ENCODE results near the gene CALML6. TPM values are rescaled to one million over a fixed set of nuclear protein-coding genes. Genes with fewer than 3 reads are reported as not detected.

CALML6 gene
- total RNA-seq (2014; rRNA removed; shearing (Covaris generic); ENCODE audit: low replicate concordance), result 0.32 TPM in 1 of 2 replicates, not detected in the other

DNA sequence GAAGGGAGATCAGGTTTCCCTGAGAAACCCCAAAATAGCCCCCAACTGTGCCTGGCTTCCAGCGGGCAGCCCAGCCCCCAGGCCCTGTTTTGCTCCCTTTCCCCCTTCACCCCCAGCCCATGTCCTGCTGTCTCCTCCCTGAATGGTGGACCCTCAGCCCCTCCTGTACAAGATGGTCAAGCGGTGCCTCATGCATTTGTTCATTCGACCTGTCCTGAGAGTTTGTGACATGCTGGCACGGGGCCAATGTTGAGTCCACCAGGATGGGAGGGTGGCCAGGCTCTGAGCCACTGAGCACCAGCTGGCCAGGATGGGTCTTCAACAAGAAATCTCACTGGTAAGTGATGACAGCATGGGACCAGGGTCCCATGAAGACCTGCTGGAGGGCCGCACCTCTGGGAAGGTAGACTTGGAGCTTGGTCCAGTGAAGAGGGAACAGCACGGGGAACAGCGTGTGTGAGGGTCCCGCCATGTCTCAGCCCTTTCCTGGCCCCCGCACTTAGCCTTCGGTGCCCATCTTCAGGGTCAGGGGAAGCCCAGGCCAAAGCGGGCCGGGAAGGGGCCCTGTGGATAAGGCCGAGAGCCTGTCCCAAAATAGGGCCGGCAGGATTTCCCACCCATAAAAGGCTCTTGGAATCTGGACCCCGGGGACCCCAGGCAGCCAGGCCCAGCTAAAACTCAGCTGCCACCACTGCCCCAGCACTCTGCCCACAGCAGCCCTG, at the start of gene CALML6:
TSS of gene CALML6 (plus strand) at position 290 of the 722 bp plus-strand sequence. CDS start at position 311, 21 bp downstream.
- Histone ChIP-seq H3K79me2 (ENCODE audit: low read length) (no peaks in the 10 kb centered on the region), H3K9me2 (replicated peaks; ENCODE audit: insufficient read depth, low read length) (no peaks in the 10 kb centered on the region), H3K4me2 (ENCODE audit: low read depth, low read length, poor library complexity, severe bottlenecking) (no peak within 1 kb of the TSS), H2AFZ (ENCODE audit: low read length) (no peak within 1 kb of the TSS), H3K9ac (ENCODE audit: low read length) (no peak within 1 kb of the TSS), H3K36me3 (ENCODE audit: insufficient read depth, low read length) (no peaks in the 10 kb centered on the region), H3K27ac (ENCODE audit: low read length) (no peak within 1 kb of the TSS), H3K4me1 (ENCODE audit: low read length) (peaks cover 9% of the 10 kb centered on the region), H3K9me3 (ENCODE audit: low read length) (no peaks in the 10 kb centered on the region), H4K20me1 (ENCODE audit: insufficient read depth, low read depth, low read length) (0 out of 2 replicates have a peak, but pooled peaks cover 4% of the 10 kb centered on the region), H3K27me3 (ENCODE audit: low read length) (no peaks in the 10 kb centered on the region), H3K4me3 (ENCODE audit: low read length) (no peak within 1 kb of the TSS)
- no peak for DNase-seq

GRCh38 chr1:1867164-1867563, 47.9 kb upstream of the CALML6 start:
- H3K27me3 ChIP-seq (ENCODE audit: low read length), result no peaks in the 10 kb centered on the region
- H3K79me2 ChIP-seq (ENCODE audit: low read length), result peaks cover 100% of the 10 kb centered on the region
- H3K4me1 ChIP-seq (ENCODE audit: low read length), result peaks cover 52% of the 10 kb centered on the region
- H4K20me1 ChIP-seq (ENCODE audit: insufficient read depth, low read depth, low read length), result peaks cover 43% of the 10 kb centered on the region
- H3K27ac ChIP-seq (ENCODE audit: low read length), result 0 out of 2 replicates have a peak overlapping the region, but pooled peaks have one; percentile 6
- peaks cover 13% of the 10 kb centered on the region; the same call in 1 of the 2 replicates for H3K36me3 ChIP-seq (ENCODE audit: insufficient read depth, low read length)
- H3K9me3 ChIP-seq (ENCODE audit: low read length), result no peaks in the 10 kb centered on the region
- H3K4me3 ChIP-seq (ENCODE audit: low read length), result no peak overlapping the region
- no peak overlapping the region for H3K9ac ChIP-seq (ENCODE audit: low read length)
- no peak for DNase-seq
- H2AFZ ChIP-seq (ENCODE audit: low read length), result no peak overlapping the region
- H3K9me2 ChIP-seq (replicated peaks; ENCODE audit: insufficient read depth, low read length), result no peaks in the 10 kb centered on the region
- H3K4me2 ChIP-seq (ENCODE audit: low read depth, low read length, poor library complexity, severe bottlenecking), result no peak overlapping the region

DNA sequence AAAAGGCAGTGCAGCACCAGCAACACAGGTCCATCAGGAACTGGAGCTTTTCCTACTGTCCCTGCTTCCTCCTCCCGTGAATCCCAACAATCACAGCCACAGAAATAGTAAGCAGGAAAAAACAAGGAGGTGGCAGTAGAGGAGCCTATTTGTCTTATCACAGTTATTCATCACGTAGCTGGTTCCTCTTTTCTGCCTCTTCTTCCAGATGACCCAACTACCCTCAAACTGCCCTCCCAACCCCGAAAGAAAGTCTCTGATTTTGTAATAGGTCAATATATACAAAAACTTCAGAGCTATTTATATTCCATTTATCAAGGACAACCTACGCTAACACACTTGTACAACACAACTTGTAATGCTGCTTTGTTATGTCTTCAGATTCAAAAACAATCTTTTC, 45.6 kb upstream of the CALML6 start:
- no peak overlapping the region for H3K9ac ChIP-seq (ENCODE audit: low read length)
- H3K4me2 ChIP-seq (ENCODE audit: low read depth, low read length, poor library complexity, severe bottlenecking), result no peak overlapping the region
- peaks cover 99% of the 10 kb centered on the region for H3K79me2 ChIP-seq (ENCODE audit: low read length)
- H3K27ac ChIP-seq (ENCODE audit: low read length), result peak overlapping the region; percentile 32
- no peaks in the 10 kb centered on the region for H3K9me2 ChIP-seq (replicated peaks; ENCODE audit: insufficient read depth, low read length)
- no peak overlapping the region for H2AFZ ChIP-seq (ENCODE audit: low read length)
- DNase-seq, result no peak
- peaks cover 42% of the 10 kb centered on the region; the same call in 1 of the 2 replicates for H4K20me1 ChIP-seq (ENCODE audit: insufficient read depth, low read depth, low read length)
- H3K9me3 ChIP-seq (ENCODE audit: low read length), result no peaks in the 10 kb centered on the region
- H3K4me1 ChIP-seq (ENCODE audit: low read length), result peaks cover 28% of the 10 kb centered on the region
- H3K4me3 ChIP-seq (ENCODE audit: low read length), result no peak overlapping the region
- H3K36me3 ChIP-seq (ENCODE audit: insufficient read depth, low read length), result peaks cover 15% of the 10 kb centered on the region; the same call in 1 of the 2 replicates
- no peaks in the 10 kb centered on the region for H3K27me3 ChIP-seq (ENCODE audit: low read length)

- Histone ChIP-seq H3K9me2 (replicated peaks; ENCODE audit: insufficient read depth, low read length) (no peaks in the 10 kb centered on the region), H3K36me3 (ENCODE audit: insufficient read depth, low read length) (peaks cover 34% of the 10 kb centered on the region), H3K4me2 (ENCODE audit: low read depth, low read length, poor library complexity, severe bottlenecking) (no peak overlapping the region), H3K27ac (ENCODE audit: low read length) (no peak overlapping the region), H3K4me3 (ENCODE audit: low read length) (no peak overlapping the region), H3K27me3 (ENCODE audit: low read length) (no peaks in the 10 kb centered on the region), H3K9me3 (ENCODE audit: low read length) (no peaks in the 10 kb centered on the region), H3K4me1 (ENCODE audit: low read length) (peaks cover 13% of the 10 kb centered on the region), H3K9ac (ENCODE audit: low read length) (no peak overlapping the region), H2AFZ (ENCODE audit: low read length) (no peak overlapping the region), H4K20me1 (ENCODE audit: insufficient read depth, low read depth, low read length) (peaks cover 59% of the 10 kb centered on the region), H3K79me2 (ENCODE audit: low read length) (peaks cover 97% of the 10 kb centered on the region)
- DNase-seq, result no peak
Observed at GRCh38 chr1:1872329-1872994, 42.6 kb upstream of the CALML6 start.

DNA sequence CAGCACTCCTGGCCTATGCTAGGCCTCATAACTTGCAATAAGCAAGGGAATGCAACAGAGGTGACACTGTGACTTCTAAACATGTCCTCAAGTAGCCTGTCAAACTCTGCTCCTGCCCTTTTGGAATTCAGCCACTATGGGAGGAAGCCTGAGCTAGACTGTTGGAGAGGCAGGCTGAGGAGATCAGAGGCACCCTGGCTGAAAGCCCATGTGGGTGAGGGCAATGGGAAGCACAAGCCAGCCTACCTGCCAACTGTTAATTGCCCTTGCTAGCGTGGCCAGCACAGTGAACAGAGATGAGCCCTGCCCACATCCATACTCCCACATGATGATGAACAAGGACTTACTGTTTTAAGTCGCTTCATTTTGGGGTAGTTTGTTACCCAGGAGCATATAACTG, 41.9 kb upstream of the CALML6 start:
- H3K4me2 ChIP-seq (ENCODE audit: low read depth, low read length, poor library complexity, severe bottlenecking), result no peak overlapping the region
- no peaks in the 10 kb centered on the region for H3K9me3 ChIP-seq (ENCODE audit: low read length)
- H3K36me3 ChIP-seq (ENCODE audit: insufficient read depth, low read length), result peaks cover 34% of the 10 kb centered on the region
- no peak overlapping the region for H3K27ac ChIP-seq (ENCODE audit: low read length)
- no peaks in the 10 kb centered on the region for H3K27me3 ChIP-seq (ENCODE audit: low read length)
- no peak for DNase-seq
- peaks cover 97% of the 10 kb centered on the region for H3K79me2 ChIP-seq (ENCODE audit: low read length)
- no peaks in the 10 kb centered on the region for H3K9me2 ChIP-seq (replicated peaks; ENCODE audit: insufficient read depth, low read length)
- peaks cover 19% of the 10 kb centered on the region for H3K4me1 ChIP-seq (ENCODE audit: low read length)
- no peak overlapping the region for H3K9ac ChIP-seq (ENCODE audit: low read length)
- H2AFZ ChIP-seq (ENCODE audit: low read length), result no peak overlapping the region
- peaks cover 66% of the 10 kb centered on the region for H4K20me1 ChIP-seq (ENCODE audit: insufficient read depth, low read depth, low read length)
- H3K4me3 ChIP-seq (ENCODE audit: low read length), result no peak overlapping the region

- Histone ChIP-seq H3K4me2 (ENCODE audit: low read depth, low read length, poor library complexity, severe bottlenecking) (no peak overlapping the region), H3K36me3 (ENCODE audit: insufficient read depth, low read length) (peaks cover 39% of the 10 kb centered on the region), H3K79me2 (ENCODE audit: low read length) (peaks cover 97% of the 10 kb centered on the region), H3K27me3 (ENCODE audit: low read length) (no peaks in the 10 kb centered on the region), H3K9me2 (replicated peaks; ENCODE audit: insufficient read depth, low read length) (no peaks in the 10 kb centered on the region), H3K9ac (ENCODE audit: low read length) (no peak overlapping the region), H4K20me1 (ENCODE audit: insufficient read depth, low read depth, low read length) (peaks cover 81% of the 10 kb centered on the region), H3K27ac (ENCODE audit: low read length) (no peak overlapping the region), H3K9me3 (ENCODE audit: low read length) (no peaks in the 10 kb centered on the region), H3K4me3 (ENCODE audit: low read length) (no peak overlapping the region), H3K4me1 (ENCODE audit: low read length) (peaks cover 23% of the 10 kb centered on the region), H2AFZ (ENCODE audit: low read length) (no peak overlapping the region)
- no peak for DNase-seq
Observed at GRCh38 chr1:1874901-1875300, 40.2 kb upstream of the CALML6 start.

DNA sequence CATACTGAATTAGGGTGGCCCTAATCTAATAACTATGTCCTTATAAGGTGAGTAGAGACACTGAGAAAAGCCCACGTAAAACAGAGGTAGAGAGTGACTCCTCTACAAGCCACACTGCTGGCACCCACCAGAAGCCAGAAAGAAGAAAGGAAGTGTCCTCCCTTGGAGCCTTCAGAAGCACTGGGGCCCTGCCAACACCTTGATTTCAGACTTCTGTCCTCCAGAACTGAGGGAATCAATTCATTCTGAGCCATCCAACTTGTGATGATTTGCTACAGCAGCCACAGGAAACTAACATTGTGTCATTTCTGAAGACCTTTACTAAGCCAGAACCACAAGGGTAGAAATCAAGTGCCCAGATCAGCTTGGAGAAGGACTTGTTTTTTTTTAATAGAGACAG, 39.1 kb upstream of the CALML6 start:
- Histone ChIP-seq H2AFZ (ENCODE audit: low read length) (no peak overlapping the region), H3K9me3 (ENCODE audit: low read length) (no peaks in the 10 kb centered on the region), H3K36me3 (ENCODE audit: insufficient read depth, low read length) (peaks cover 36% of the 10 kb centered on the region), H3K4me2 (ENCODE audit: low read depth, low read length, poor library complexity, severe bottlenecking) (no peak overlapping the region), H3K9ac (ENCODE audit: low read length) (no peak overlapping the region), H4K20me1 (ENCODE audit: insufficient read depth, low read depth, low read length) (peaks cover 78% of the 10 kb centered on the region), H3K4me3 (ENCODE audit: low read length) (no peak overlapping the region), H3K9me2 (replicated peaks; ENCODE audit: insufficient read depth, low read length) (no peaks in the 10 kb centered on the region), H3K4me1 (ENCODE audit: low read length) (peaks cover 23% of the 10 kb centered on the region), H3K79me2 (ENCODE audit: low read length) (peaks cover 96% of the 10 kb centered on the region), H3K27me3 (ENCODE audit: low read length) (no peaks in the 10 kb centered on the region), H3K27ac (ENCODE audit: low read length) (no peak overlapping the region)
- DNase-seq, result no peak

GRCh38 chr1:1876335-1876930, 38.6 kb upstream of the CALML6 start:
- Histone ChIP-seq H3K9me2 (replicated peaks; ENCODE audit: insufficient read depth, low read length) (no peaks in the 10 kb centered on the region), H3K27ac (ENCODE audit: low read length) (no peak overlapping the region), H3K4me1 (ENCODE audit: low read length) (peaks cover 23% of the 10 kb centered on the region), H3K4me2 (ENCODE audit: low read depth, low read length, poor library complexity, severe bottlenecking) (no peak overlapping the region), H3K9ac (ENCODE audit: low read length) (no peak overlapping the region), H4K20me1 (ENCODE audit: insufficient read depth, low read depth, low read length) (peaks cover 81% of the 10 kb centered on the region), H2AFZ (ENCODE audit: low read length) (no peak overlapping the region), H3K36me3 (ENCODE audit: insufficient read depth, low read length) (peaks cover 36% of the 10 kb centered on the region), H3K79me2 (ENCODE audit: low read length) (peaks cover 96% of the 10 kb centered on the region), H3K4me3 (ENCODE audit: low read length) (no peak overlapping the region), H3K9me3 (ENCODE audit: low read length) (no peaks in the 10 kb centered on the region), H3K27me3 (ENCODE audit: low read length) (no peaks in the 10 kb centered on the region)
- no peak for DNase-seq

Data from Karpas-422 (cell line).